ENCODE data around the gene FTCD. TPM values are rescaled to one million over a fixed set of nuclear protein-coding genes. Genes with fewer than 3 reads are reported as not detected.

The FTCD gene
- total and polyA plus RNA-seq, 10 donors, result 0.35 to 2.8 (median 0.81) TPM; not detected in 5

DNA sequence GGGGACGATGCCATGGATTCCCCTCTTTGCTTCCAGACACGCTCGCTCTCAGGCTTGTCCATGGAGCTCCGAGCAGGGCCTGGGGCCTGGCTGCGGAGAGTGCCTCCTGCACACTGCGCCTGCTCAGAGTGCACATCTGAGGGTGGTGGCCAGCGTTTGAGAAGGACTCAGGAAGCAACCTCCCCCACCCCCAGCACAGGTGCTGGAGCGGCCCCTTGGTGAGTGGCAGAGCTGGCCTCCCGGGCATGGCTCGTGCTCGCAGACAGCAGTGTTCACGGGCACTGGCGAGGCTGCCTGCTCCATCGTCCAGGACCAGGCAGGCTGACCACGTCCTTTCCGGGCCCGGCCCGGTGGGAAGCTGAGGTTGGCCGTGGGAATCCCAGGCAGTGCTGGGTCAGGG lies 26.1 kb upstream of the FTCD start:
- Histone ChIP-seq H3K4me1 (peaks cover 0 to 25% (median 2%) of the 10 kb centered on the region in 6 donors), H3K9me3 (peaks cover 0 to 15% (median 5%) of the 10 kb centered on the region in 8 donors), H3K36me3 (no peaks in the 10 kb centered on the region), H3K27me3 (replicated peaks in 1 of 7) (peaks cover 0 to 7% (median 0%) of the 10 kb centered on the region in 7 donors), H3K4me3 (no peak overlapping the region), H3K27ac (no peak overlapping the region)
- intact Hi-C loops (cut with DNase I; ENCODE audit: low total_unique reads), result no loop called here
- WGBS, 5 donors, result 86 to 100% (median 90%) methylated on average over 2 to 19 of the region's 19 CpGs
- DNase-seq, result peak; percentile 74
- no peak for TF ChIP-seq POLR2A (IDR thresholded peaks at IDR 0.05)
- TF ChIP-seq POLR2AphosphoS5 (IDR thresholded peaks at IDR 0.05), result no peak
- TF ChIP-seq, protein P1, sequence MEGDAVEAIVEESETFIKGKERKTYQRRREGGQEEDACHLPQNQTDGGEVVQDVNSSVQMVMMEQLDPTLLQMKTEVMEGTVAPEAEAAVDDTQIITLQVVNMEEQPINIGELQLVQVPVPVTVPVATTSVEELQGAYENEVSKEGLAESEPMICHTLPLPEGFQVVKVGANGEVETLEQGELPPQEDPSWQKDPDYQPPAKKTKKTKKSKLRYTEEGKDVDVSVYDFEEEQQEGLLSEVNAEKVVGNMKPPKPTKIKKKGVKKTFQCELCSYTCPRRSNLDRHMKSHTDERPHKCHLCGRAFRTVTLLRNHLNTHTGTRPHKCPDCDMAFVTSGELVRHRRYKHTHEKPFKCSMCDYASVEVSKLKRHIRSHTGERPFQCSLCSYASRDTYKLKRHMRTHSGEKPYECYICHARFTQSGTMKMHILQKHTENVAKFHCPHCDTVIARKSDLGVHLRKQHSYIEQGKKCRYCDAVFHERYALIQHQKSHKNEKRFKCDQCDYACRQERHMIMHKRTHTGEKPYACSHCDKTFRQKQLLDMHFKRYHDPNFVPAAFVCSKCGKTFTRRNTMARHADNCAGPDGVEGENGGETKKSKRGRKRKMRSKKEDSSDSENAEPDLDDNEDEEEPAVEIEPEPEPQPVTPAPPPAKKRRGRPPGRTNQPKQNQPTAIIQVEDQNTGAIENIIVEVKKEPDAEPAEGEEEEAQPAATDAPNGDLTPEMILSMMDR (IDR thresholded peaks at IDR 0.05 in 8 of 11, conservative IDR thresholded peaks at IDR 0.05 in 3 of 11), result no peak

- peak; percentile 71 for DNase-seq
- Histone ChIP-seq H3K36me3 (no peaks in the 10 kb centered on the region), H3K9me3 (peaks cover 0 to 21% (median 7%) of the 10 kb centered on the region in 8 donors), H3K4me1 (peaks cover 0 to 25% (median 2%) of the 10 kb centered on the region in 6 donors), H3K27ac (no peak overlapping the region), H3K27me3 (replicated peaks in 1 of 7) (peaks cover 0 to 7% (median 0%) of the 10 kb centered on the region in 7 donors), H3K4me3 (no peak overlapping the region)
- TF ChIP-seq, protein P1 (IDR thresholded peaks at IDR 0.05 in 8 of 11, conservative IDR thresholded peaks at IDR 0.05 in 3 of 11), result no peak
- intact Hi-C loops (cut with DNase I; ENCODE audit: low total_unique reads), result no loop called here
- WGBS, 5 donors, result 89 to 94% (median 92%) methylated on average over 9 to 26 of the region's 26 CpGs
Observed at GRCh38 chr21:46180778-46181391, 25.5 kb upstream of the FTCD start.

- intact Hi-C loops (cut with DNase I; ENCODE audit: low total_unique reads), result no loop called here
- Histone ChIP-seq H3K36me3 (no peaks in the 10 kb centered on the region), H3K27me3 (replicated peaks in 1 of 7) (peaks cover 0 to 7% (median 0%) of the 10 kb centered on the region in 7 donors), H3K4me3 (no peak overlapping the region), H3K27ac (no peak overlapping the region), H3K4me1 (peaks cover 0 to 18% (median 2%) of the 10 kb centered on the region in 6 donors), H3K9me3 (peaks cover 0 to 28% (median 9%) of the 10 kb centered on the region in 8 donors)
- DNase-seq, result no peak
- no peak for TF ChIP-seq POLR2AphosphoS5 (IDR thresholded peaks at IDR 0.05)
- WGBS, 5 donors, result 78 to 86% (median 82%) methylated on average over 24 of the region's 24 CpGs
Observed at GRCh38 chr21:46180079-46180722, 24.8 kb upstream of the FTCD start.

DNA sequence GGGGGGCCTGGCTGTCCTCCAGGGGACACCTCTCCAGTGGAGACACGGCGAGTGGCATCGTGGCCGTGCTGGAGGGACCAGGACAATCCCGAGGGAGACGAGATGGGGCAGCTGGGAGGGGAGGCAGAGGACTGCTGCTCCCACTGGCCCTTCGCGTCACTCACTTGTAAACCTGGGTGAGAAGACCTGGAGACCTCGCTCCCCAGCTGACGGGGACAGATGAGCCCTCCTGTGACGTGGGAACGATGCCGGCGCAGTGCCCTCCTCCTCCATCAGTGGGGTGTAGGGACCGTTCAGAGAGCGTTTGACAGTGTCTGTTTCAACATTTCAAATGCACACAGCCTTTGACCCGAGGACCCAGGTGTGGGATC lies 24.3 kb upstream of the FTCD start:
- H3K9me3 ChIP-seq, result peaks cover 0 to 33% (median 12%) of the 10 kb centered on the region in 8 donors
- H3K4me3 ChIP-seq, result no peak overlapping the region
- H3K27ac ChIP-seq, result no peak overlapping the region
- no peaks in the 10 kb centered on the region for H3K36me3 ChIP-seq
- peaks cover 0 to 7% (median 0%) of the 10 kb centered on the region in 7 donors for H3K27me3 ChIP-seq (replicated peaks in 1 of 7)
- 90 to 94% (median 91%) methylated on average over 14 to 17 of the region's 17 CpGs for WGBS, 5 donors
- intact Hi-C loops (cut with DNase I; ENCODE audit: low total_unique reads), result no loop called here
- TF ChIP-seq POLR2AphosphoS5 (IDR thresholded peaks at IDR 0.05) (no peak), POLR2A (IDR thresholded peaks at IDR 0.05) (no peak)
- TF ChIP-seq, protein P1 (IDR thresholded peaks at IDR 0.05 in 8 of 11, conservative IDR thresholded peaks at IDR 0.05 in 3 of 11), result no peak
- peaks cover 0 to 15% (median 2%) of the 10 kb centered on the region in 6 donors for H3K4me1 ChIP-seq
- no peak for DNase-seq
